ENCODE measurements around the gene WDR49.

The WDR49 gene

DNA sequence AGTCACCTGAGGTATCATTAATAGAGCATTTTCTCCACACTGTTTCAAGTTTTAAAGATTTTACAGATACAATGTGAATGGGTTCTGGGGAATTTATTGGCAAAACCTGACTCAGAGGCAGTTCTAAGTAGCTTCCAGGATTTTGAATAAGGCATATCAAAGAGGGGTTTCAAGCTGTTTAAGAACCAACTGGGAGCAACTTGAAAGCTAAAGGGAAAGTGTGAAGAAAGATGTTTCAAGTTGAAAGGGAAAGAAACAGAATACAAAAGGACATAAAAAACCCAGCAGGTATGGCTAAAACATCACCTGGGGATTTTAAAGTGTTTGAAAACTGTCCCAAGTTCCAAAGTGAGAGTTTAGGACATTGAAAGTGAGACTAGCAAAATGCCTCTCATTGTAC, 162.1 kb downstream of the WDR49 start:
- TF ChIP-seq, protein P1, sequence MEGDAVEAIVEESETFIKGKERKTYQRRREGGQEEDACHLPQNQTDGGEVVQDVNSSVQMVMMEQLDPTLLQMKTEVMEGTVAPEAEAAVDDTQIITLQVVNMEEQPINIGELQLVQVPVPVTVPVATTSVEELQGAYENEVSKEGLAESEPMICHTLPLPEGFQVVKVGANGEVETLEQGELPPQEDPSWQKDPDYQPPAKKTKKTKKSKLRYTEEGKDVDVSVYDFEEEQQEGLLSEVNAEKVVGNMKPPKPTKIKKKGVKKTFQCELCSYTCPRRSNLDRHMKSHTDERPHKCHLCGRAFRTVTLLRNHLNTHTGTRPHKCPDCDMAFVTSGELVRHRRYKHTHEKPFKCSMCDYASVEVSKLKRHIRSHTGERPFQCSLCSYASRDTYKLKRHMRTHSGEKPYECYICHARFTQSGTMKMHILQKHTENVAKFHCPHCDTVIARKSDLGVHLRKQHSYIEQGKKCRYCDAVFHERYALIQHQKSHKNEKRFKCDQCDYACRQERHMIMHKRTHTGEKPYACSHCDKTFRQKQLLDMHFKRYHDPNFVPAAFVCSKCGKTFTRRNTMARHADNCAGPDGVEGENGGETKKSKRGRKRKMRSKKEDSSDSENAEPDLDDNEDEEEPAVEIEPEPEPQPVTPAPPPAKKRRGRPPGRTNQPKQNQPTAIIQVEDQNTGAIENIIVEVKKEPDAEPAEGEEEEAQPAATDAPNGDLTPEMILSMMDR (IDR thresholded peaks at IDR 0.05; ENCODE audit: control insufficient read depth, insufficient read depth, low read depth, low read length, missing control alignments), result no peak
- DNase-seq (ENCODE audit: low read depth), result no peak
- no peak overlapping the region for H3K4me3 ChIP-seq (ENCODE audit: control insufficient read depth, low read depth, low read length)

DNA sequence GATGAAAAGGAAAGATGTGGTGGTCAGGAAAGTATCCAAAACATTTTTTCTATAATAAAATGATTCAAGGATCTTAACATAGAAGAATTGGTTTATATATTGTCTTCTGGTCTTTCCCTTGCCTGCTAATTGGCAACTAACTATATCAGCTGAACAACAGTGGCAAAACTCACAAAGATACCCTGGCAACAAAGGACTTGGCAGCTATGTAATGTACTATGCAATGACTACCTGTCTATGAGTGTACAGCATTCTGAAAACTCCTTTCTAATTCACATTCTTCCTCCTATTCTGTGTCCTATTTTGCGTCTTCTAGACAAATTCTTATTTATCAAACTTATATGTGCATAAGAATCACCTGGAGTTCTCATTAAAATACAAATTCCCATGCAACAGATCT, 164.2 kb downstream of the WDR49 start:
- no peak overlapping the region for H3K4me3 ChIP-seq (ENCODE audit: control insufficient read depth, low read depth, low read length)
- TF ChIP-seq, protein P1 (IDR thresholded peaks at IDR 0.05; ENCODE audit: control insufficient read depth, insufficient read depth, low read depth, low read length, missing control alignments), result no peak
- no peak for DNase-seq (ENCODE audit: low read depth)

GRCh38 chr3:167487556-167487955, 166.2 kb downstream of the WDR49 start:
- H3K4me3 ChIP-seq (ENCODE audit: control insufficient read depth, low read depth, low read length), result no peak overlapping the region
- no peak for DNase-seq (ENCODE audit: low read depth)
- TF ChIP-seq, protein P1 (IDR thresholded peaks at IDR 0.05; ENCODE audit: control insufficient read depth, insufficient read depth, low read depth, low read length, missing control alignments), result no peak

DNA sequence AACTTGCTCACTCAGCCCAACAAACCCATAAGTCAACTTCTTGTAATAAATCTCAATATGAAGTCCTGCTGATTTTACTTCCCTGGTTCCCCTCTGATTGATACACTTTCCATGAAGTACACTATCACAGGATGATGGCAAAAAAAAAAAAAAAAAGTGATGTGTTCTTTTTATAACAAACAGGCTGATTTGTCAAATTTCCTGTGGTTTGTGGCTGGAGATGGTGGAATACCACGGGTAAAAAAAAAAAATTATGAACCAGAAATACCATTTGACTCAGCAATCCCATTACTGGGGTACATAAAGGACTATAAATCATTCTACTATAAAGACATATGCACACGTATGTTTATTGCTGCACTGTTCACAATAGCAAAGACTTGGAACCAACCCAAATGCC, 169.2 kb downstream of the WDR49 start:
- TF ChIP-seq, protein P1 (IDR thresholded peaks at IDR 0.05; ENCODE audit: control insufficient read depth, insufficient read depth, low read depth, low read length, missing control alignments), result no peak
- no peak for DNase-seq (ENCODE audit: low read depth)
- no peak overlapping the region for H3K4me3 ChIP-seq (ENCODE audit: control insufficient read depth, low read depth, low read length)

- DNase-seq (ENCODE audit: low read depth), result no peak
- TF ChIP-seq, protein P1 (IDR thresholded peaks at IDR 0.05; ENCODE audit: control insufficient read depth, insufficient read depth, low read depth, low read length, missing control alignments), result no peak
- H3K4me3 ChIP-seq (ENCODE audit: control insufficient read depth, low read depth, low read length), result no peak overlapping the region
Measured at GRCh38 chr3:167483708-167484475, 169.8 kb downstream of the WDR49 start.

DNA sequence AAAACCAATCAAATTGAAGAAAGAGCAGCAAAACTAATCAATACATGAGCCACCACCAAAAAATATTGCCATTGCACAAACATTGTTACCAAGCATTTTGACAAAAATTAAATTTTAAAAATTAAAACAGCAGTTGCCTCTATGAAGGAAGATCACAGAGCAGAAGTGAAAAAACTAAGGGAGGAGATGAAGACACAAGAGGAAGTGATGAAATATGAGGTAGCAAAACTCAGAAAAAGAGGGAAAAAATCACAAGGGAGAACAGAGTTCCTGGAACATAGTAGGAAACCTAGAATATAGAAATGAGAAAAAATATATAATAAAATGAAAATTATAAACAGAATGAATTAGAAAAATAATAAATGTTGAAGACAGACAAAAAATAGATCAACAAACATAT, 172.6 kb downstream of the WDR49 start:
- TF ChIP-seq, protein P1 (IDR thresholded peaks at IDR 0.05; ENCODE audit: control insufficient read depth, insufficient read depth, low read depth, low read length, missing control alignments), result no peak
- H3K4me3 ChIP-seq (ENCODE audit: control insufficient read depth, low read depth, low read length), result no peak overlapping the region
- no peak for DNase-seq (ENCODE audit: low read depth)

Data from AG09309 (cell line).